Measurements from ENCODE around the gene TUFT1. TPM values are rescaled to one million over a fixed set of nuclear protein-coding genes. Genes with fewer than 3 reads are reported as not detected.

TUFT1 gene
- total and polyA plus RNA-seq, 10 of the 15 experiments (the other 5 are each of a cell fraction or from before 2014, with no cell fraction given): 0.08 to 4.3 (median 3.2) TPM

GRCh38 chr1:151562661-151563060 lies 22.6 kb downstream of the TUFT1 start:
- no peak overlapping the region for H3K9ac ChIP-seq (ENCODE audit: control insufficient read depth, insufficient read depth, low read length)
- H3K79me2 ChIP-seq (ENCODE audit: control insufficient read depth, insufficient read depth, low read length): no peaks in the 10 kb centered on the region
- ATAC-seq (no peak), FAIRE-seq (no peak), DNase-seq (ENCODE audit: low read depth, low spot score) (no peak)
- H2AFZ ChIP-seq (ENCODE audit: control insufficient read depth, low read depth, low read length): no peak overlapping the region
- H3K4me2 ChIP-seq (ENCODE audit: control insufficient read depth, insufficient read depth): no peak overlapping the region
- H3K36me3 ChIP-seq (ENCODE audit: control insufficient read depth in 2 of 2, insufficient read depth in 2 of 2, low read length in 1 of 2): no peaks in the 10 kb centered on the region
- no peak for TF ChIP-seq IRF5 (IDR thresholded peaks at IDR 0.05; ENCODE audit: borderline replicate concordance)
- TF ChIP-seq SUZ12 (IDR thresholded peaks at IDR 0.05; ENCODE audit: unreplicated experiment): no peak
- no peak for TF ChIP-seq IKZF1 (conservative IDR thresholded peaks at IDR 0.05)
- TF ChIP-seq CTCF (IDR thresholded peaks at IDR 0.05 in 2 of 3, conservative IDR thresholded peaks at IDR 0.05 in 1 of 3; ENCODE audit: control insufficient read depth in 2 of 3, extremely low read depth in 1 of 3, insufficient read depth in 1 of 3, low read depth in 3 of 3, low read length in 3 of 3): no peak
- TF ChIP-seq E2F8 (IDR thresholded peaks at IDR 0.05; ENCODE audit: low read depth, partially characterized antibody): no peak
- no peak for TF ChIP-seq SMAD5 (IDR thresholded peaks at IDR 0.05; ENCODE audit: low read depth)
- no peak for TF ChIP-seq POLR2AphosphoS5 (IDR thresholded peaks at IDR 0.05; ENCODE audit: low read length)
- TF ChIP-seq MAX (IDR thresholded peaks at IDR 0.05; ENCODE audit: low read depth, low read length): no peak
- no peak for TF ChIP-seq SKIL (IDR thresholded peaks at IDR 0.05; ENCODE audit: low read depth, poor library complexity, severe bottlenecking)
- no peak for TF ChIP-seq ETV6 (conservative IDR thresholded peaks at IDR 0.05 in 1 of 2, IDR thresholded peaks at IDR 0.05 in 1 of 2; ENCODE audit: borderline replicate concordance in 1 of 2, low read depth in 1 of 2)
- TF ChIP-seq NRF1 (conservative IDR thresholded peaks at IDR 0.05; ENCODE audit: low read depth, low read length): no peak
- TF ChIP-seq RUNX3 (IDR thresholded peaks at IDR 0.05; ENCODE audit: low read length): no peak
- BruUV-seq (replicated peaks): no TSS peak
- in situ Hi-C loops (cut with MboI): no loop called here
- H3K27me3 ChIP-seq (replicated peaks in 1 of 2; ENCODE audit: control insufficient read depth in 2 of 2, insufficient read depth in 2 of 2, low read length in 1 of 2): no peaks in the 10 kb centered on the region
- ChIA-PET CTCF (no interaction called here), SMC1A (ENCODE audit: uncharacterized antibody, unreplicated experiment) (no interaction called here), RAD21 (ENCODE audit: unreplicated experiment) (no interaction called here), POLR2A (no interaction called here)
- no peak overlapping the region for H3K4me3 ChIP-seq
- H3K27ac ChIP-seq (ENCODE audit: control insufficient read depth, insufficient read depth): no peak overlapping the region
- H4K20me1 ChIP-seq (ENCODE audit: control insufficient read depth, insufficient read depth): no peaks in the 10 kb centered on the region
- H3K9me3 ChIP-seq (replicated peaks; ENCODE audit: control insufficient read depth, insufficient read depth, low read length): no peaks in the 10 kb centered on the region
- intact Hi-C loops (cut with micrococcal nuclease; ENCODE audit: unreplicated experiment): no loop called here
- 40% methylated on average over 1 of the region's 1 CpG for WGBS (ENCODE audit: insufficient coverage, insufficient replicate concordance, low lambda C conversion rate, missing lambda C conversion rate)
- no peaks in the 10 kb centered on the region for H3K4me1 ChIP-seq (ENCODE audit: control insufficient read depth, insufficient read depth, low read length)

Data from GM12878 (cell line).